Effector memory CD8-positive, alpha-beta T cell (primary cell): ENCODE data around the gene RTN4.
"Not testable (repeated sequence)": the region's sequence is repeated elsewhere in the genome, so short reads cannot be mapped to it uniquely, and the experiment has no call there.

Experiments
- ATAC-seq: fragments of 150-1000 bp; cut with Tn5 transposase; replicated peaks from 2 replicates; pipeline ENCODE4 v1.10.0; 2021; ENCODE audit warnings: mild to moderate bottlenecking, moderate library complexity
- DNase-seq, 3 experiments: peaks; one replicate each; pipeline ENCODE4 v3.0.0; 2021
- H3K27ac Mint-ChIP-seq, 2 donors: one replicate each; pipeline ENCODE4 v1.8.0; 2022; ENCODE audit warnings: mild to moderate bottlenecking in 2 of 2, mixed read lengths in 2 of 2, moderate library complexity in 2 of 2
- H3K27me3 Mint-ChIP-seq, 2 donors: one replicate each; pipeline ENCODE4 v1.8.0; 2022; ENCODE audit warnings: mixed read lengths in 2 of 2
- H3K36me3 Mint-ChIP-seq: one replicate; pipeline ENCODE4 v1.8.0; 2022; ENCODE audit warnings: mild to moderate bottlenecking, moderate library complexity, mixed read lengths; ENCODE audit not compliant: insufficient read depth
- H3K4me1 Mint-ChIP-seq, 2 donors: one replicate each; pipeline ENCODE4 v1.8.0; 2022; ENCODE audit warnings: low read depth in 2 of 2, mixed read lengths in 2 of 2
- H3K4me3 Mint-ChIP-seq, 2 donors: one replicate each; pipeline ENCODE4 v1.8.0; 2022; ENCODE audit warnings: mild to moderate bottlenecking in 2 of 2, mixed read lengths in 2 of 2, moderate library complexity in 2 of 2
- H3K9me3 Mint-ChIP-seq, 2 donors: one replicate each; pipeline ENCODE4 v1.8.0; 2022; ENCODE audit warnings: mixed read lengths in 2 of 2

RTN4 gene

GRCh38 chr2:55059793-55060192, 9.5 kb upstream of the RTN4 start:
- no peak overlapping the region for H3K4me3 Mint-ChIP-seq
- DNase-seq = no peak
- H3K4me1 Mint-ChIP-seq = peaks cover 0 to 2% of the 10 kb centered on the region in 2 donors
- no peaks in the 10 kb centered on the region for H3K9me3 Mint-ChIP-seq
- H3K27me3 Mint-ChIP-seq = no peaks in the 10 kb centered on the region
- H3K27ac Mint-ChIP-seq = no peak overlapping the region
- ATAC-seq = no peak
- no peaks in the 10 kb centered on the region for H3K36me3 Mint-ChIP-seq

DNA sequence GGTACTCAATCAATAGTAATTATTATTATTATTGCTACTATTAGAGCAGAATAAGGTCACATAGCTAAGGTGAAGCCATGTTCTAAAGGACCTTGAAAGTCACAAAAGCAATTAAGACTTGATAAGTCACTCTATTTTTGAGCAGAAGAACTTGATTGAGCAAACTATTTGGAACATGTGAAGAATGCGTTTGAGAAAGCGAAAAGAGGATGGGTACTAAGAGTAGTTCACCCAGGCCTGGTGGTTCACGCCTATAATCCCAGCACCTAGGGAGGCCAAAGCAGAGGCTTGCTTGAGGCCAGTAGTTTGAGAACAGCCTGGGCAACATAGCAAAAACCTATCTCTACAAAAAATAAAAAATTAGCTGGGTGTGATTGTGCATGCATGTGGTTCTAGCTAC, 7.2 kb upstream of the RTN4 start:
- no peaks in the 10 kb centered on the region for H3K27me3 Mint-ChIP-seq
- DNase-seq = no peak
- no peaks in the 10 kb centered on the region for H3K36me3 Mint-ChIP-seq
- H3K27ac Mint-ChIP-seq = no peak overlapping the region
- H3K4me1 Mint-ChIP-seq = peaks cover 3 to 17% of the 10 kb centered on the region in 2 donors
- no peaks in the 10 kb centered on the region for H3K9me3 Mint-ChIP-seq
- H3K4me3 Mint-ChIP-seq = no peak overlapping the region
- ATAC-seq = no peak

- Mint-ChIP-seq H3K4me3 (no peak overlapping the region), H3K4me1 (peaks cover 11 to 27% of the 10 kb centered on the region in 2 donors), H3K36me3 (peaks cover 6% of the 10 kb centered on the region), H3K27me3 (no peaks in the 10 kb centered on the region), H3K27ac (no peak overlapping the region), H3K9me3 (no peaks in the 10 kb centered on the region)
- DNase-seq (no peak), ATAC-seq (no peak)
Measured at GRCh38 chr2:55056024-55056521, 5.8 kb upstream of the RTN4 start.

DNA sequence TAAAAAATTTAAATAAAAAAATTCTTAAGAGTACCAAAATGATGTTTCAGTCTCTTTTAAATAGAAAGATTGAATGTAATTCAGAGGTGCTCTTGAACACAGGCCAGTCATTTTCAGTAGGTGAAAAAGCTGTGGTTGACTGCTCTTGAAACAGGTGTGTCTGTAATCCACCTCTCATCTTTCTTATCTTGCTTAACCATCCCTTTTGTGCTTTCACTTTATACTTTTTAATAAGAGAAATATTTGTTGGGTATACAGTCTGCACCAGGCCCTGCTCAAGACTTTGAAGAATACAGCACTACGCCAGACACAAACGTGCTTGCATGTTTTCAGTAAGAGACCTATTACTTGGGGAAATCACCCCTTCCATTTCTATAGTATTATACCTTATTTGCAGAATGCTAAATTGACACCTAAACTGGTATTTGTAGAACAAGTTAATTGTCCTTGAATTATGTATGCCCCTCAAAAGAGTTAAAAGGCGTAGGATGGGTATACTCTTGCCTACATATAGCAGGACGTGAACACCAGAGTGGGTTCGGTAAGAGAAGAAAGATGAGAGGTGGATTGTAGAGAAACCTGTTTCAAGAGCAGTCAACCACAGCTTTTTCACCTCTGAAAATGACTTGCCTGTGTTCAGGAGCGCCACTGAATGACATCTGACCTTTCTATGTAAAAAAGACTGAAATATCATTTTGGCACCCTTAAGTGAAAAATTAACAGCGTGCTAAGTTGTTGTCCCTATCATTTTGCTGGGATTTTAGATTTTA, 4.0 kb upstream of the RTN4 start:
- peak overlapping the region in 1 of 2 donors; percentile 69 for H3K27ac Mint-ChIP-seq

GRCh38 chr2:55053225-55053624, 3.0 kb upstream of the RTN4 start:
- Mint-ChIP-seq H3K4me1 (peaks cover 26 to 46% of the 10 kb centered on the region in 2 donors), H3K36me3 (peaks cover 15% of the 10 kb centered on the region)
- H3K27me3 Mint-ChIP-seq, H3K27ac Mint-ChIP-seq, H3K9me3 Mint-ChIP-seq, ATAC-seq, H3K4me3 Mint-ChIP-seq, DNase-seq: not testable (repeated sequence)

More for the DNA sequence above, 4.0 kb upstream of the RTN4 start:
- Mint-ChIP-seq H3K27me3 (no peaks in the 10 kb centered on the region), H3K9me3 (no peaks in the 10 kb centered on the region), H3K4me3 (peak overlapping the region; percentile 12 to 18), H3K36me3 (peaks cover 15% of the 10 kb centered on the region), H3K4me1 (peaks cover 19 to 39% of the 10 kb centered on the region in 2 donors)
- no peak for ATAC-seq
- DNase-seq = no peak

GRCh38 chr2:55052129-55053061, 2.1 kb upstream of the RTN4 start:
- DNase-seq (no peak), ATAC-seq (no peak)
- Mint-ChIP-seq H3K27ac (peak overlapping the region in 1 of 2 donors; percentile 55), H3K27me3 (no peaks in the 10 kb centered on the region), H3K4me1 (peaks cover 33 to 54% of the 10 kb centered on the region in 2 donors), H3K36me3 (peaks cover 15% of the 10 kb centered on the region), H3K4me3 (peak overlapping the region; percentile 95 to 97), H3K9me3 (no peaks in the 10 kb centered on the region)

GRCh38 chr2:55051026-55051866, 995 bp upstream of the RTN4 start:
- Mint-ChIP-seq H3K27ac (peak overlapping the region; percentile 96), H3K4me3 (peak overlapping the region; percentile 95 to 97), H3K27me3 (no peaks in the 10 kb centered on the region), H3K4me1 (peaks cover 40 to 64% of the 10 kb centered on the region in 2 donors), H3K9me3 (no peaks in the 10 kb centered on the region), H3K36me3 (peaks cover 15% of the 10 kb centered on the region)
- no peak for ATAC-seq
- DNase-seq = no peak

- peak overlapping the region; percentile 95 to 97 for H3K4me3 Mint-ChIP-seq
- no peaks in the 10 kb centered on the region for H3K9me3 Mint-ChIP-seq
- ATAC-seq (no peak), DNase-seq (no peak)
- H3K27ac Mint-ChIP-seq = peak overlapping the region; percentile 96
- peaks cover 15% of the 10 kb centered on the region for H3K36me3 Mint-ChIP-seq
- H3K4me1 Mint-ChIP-seq = peaks cover 47 to 75% of the 10 kb centered on the region in 2 donors
- no peaks in the 10 kb centered on the region for H3K27me3 Mint-ChIP-seq
Measured at GRCh38 chr2:55049821-55050099, 491 bp downstream of the RTN4 start.

GRCh38 chr2:55049043-55049820, 1.0 kb downstream of the RTN4 start:
- H3K27me3 Mint-ChIP-seq = no peaks in the 10 kb centered on the region
- H3K4me1 Mint-ChIP-seq = peaks cover 46 to 70% of the 10 kb centered on the region in 2 donors
- peak; percentile 16 for ATAC-seq
- H3K36me3 Mint-ChIP-seq = peaks cover 15% of the 10 kb centered on the region
- H3K27ac Mint-ChIP-seq = peak overlapping the region; percentile 96
- DNase-seq = peak; percentile 29 to 44 (median 44)
- peak overlapping the region; percentile 95 to 97 for H3K4me3 Mint-ChIP-seq
- H3K9me3 Mint-ChIP-seq = no peaks in the 10 kb centered on the region

DNA sequence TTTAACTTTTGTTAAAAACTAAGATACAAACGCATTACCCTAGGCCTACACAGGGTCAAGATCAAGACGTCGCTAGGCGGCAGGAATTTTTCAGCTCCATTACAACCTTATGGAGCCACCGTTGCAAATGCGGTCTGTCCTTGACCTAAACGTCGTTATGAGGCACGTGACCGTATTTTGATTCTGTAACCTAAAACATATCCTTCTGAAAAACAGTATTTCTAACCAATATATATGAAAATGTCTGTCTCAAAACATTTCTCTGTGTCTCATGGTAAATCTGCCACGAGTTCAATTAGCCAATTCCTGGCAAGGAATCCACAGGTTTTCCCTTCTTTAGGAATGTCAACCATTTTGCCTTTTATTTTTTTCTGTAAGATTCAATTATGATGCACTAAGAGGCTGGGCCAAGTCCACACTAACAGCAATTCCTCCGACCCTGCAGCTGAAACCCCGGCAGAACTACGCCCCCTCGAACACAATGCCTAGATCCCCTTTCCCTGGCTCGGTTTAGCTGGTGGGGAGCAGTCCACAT, 1.7 kb downstream of the RTN4 start:
- no peaks in the 10 kb centered on the region for H3K27me3 Mint-ChIP-seq
- no peak for ATAC-seq
- H3K27ac Mint-ChIP-seq = peak overlapping the region; percentile 96
- peaks cover 15% of the 10 kb centered on the region for H3K36me3 Mint-ChIP-seq
- no peaks in the 10 kb centered on the region for H3K9me3 Mint-ChIP-seq
- H3K4me1 Mint-ChIP-seq = peaks cover 44 to 66% of the 10 kb centered on the region in 2 donors
- no peak for DNase-seq
- peak overlapping the region; percentile 95 to 97 for H3K4me3 Mint-ChIP-seq

DNA sequence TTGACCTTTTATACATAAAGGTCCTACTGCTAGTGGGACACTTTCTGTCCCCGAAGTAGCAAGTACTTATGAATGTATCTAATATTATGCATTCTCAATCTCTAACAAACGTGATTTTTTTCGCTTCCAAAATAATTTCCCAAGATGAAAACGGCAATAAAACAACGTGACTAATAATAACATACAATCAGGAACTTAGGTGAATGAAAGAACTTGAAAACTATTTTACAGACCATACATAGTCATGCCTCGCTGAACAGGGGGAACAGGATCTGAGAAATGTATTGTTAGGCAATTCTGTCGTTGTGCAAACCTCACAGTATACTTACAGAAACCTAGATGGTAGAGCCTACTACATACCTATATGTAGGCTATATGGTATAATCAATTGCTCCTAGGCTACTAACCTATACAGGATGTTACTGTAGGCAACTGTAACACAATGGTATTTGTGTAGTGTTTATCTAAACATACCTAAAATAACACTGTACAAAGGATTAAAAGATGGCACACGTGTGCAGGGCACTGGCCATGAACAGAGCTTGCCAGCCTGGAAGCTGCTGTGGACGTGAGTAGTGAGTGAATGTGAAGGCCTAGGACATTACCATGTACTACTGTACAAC, 2.5 kb downstream of the RTN4 start:
- Mint-ChIP-seq H3K4me3 (peak overlapping the region; percentile 68 to 97), H3K27ac (peak overlapping the region; percentile 17 to 54), H3K4me1 (peaks cover 44 to 70% of the 10 kb centered on the region in 2 donors), H3K9me3 (no peaks in the 10 kb centered on the region), H3K36me3 (peaks cover 15% of the 10 kb centered on the region), H3K27me3 (no peaks in the 10 kb centered on the region)
- DNase-seq (no peak), ATAC-seq (no peak)

DNA sequence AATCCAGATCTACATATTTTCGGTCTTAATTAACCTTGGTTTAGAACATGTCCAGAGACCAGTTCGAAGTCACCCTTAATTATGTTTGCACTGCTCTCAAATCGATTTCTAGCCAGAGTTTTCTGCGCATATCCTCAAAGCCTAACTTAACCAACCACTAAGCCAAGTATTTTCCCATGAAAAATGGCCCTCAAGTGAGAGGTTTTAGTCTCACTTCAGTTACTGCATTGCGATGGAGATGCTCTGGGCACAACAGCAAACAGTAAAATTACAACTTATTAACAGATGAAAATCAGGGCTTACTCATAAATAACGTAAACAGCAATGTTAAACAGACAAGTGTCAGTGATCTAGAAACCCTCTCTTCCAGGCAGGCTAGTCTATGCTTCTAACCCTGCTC, 4.5 kb downstream of the RTN4 start:
- Mint-ChIP-seq H3K9me3 (no peaks in the 10 kb centered on the region), H3K36me3 (peaks cover 8% of the 10 kb centered on the region), H3K27ac (peak overlapping the region in 1 of 2 donors; percentile 19), H3K27me3 (no peaks in the 10 kb centered on the region), H3K4me3 (peak overlapping the region in 1 of 2 donors; percentile 36), H3K4me1 (peaks cover 39 to 64% of the 10 kb centered on the region in 2 donors)
- ATAC-seq (no peak), DNase-seq (no peak)
